ENCODE data around the gene DCAF10.
A peak's percentile ranks its signal among the peaks of the same experiment; 100 is the strongest.
"Not testable (repeated sequence)": the region's sequence is repeated elsewhere in the genome, so short reads cannot be mapped to it uniquely, and the experiment has no call there.

DCAF10 gene

GRCh38 chr9:37792122-37792521, 8.5 kb upstream of the DCAF10 start:
- DNase-seq (ENCODE audit: low read depth in 2 of 2), result no peak

- no peak for DNase-seq (ENCODE audit: low read depth in 2 of 2)
Observed at GRCh38 chr9:37796232-37796631, 4.4 kb upstream of the DCAF10 start.

GRCh38 chr9:37798677-37799076, 1.9 kb upstream of the DCAF10 start:
- DNase-seq (ENCODE audit: low read depth in 2 of 2), result no peak

GRCh38 chr9:37801287-37801850, 772 bp downstream of the DCAF10 start:
- DNase-seq (ENCODE audit: low read depth in 2 of 2), result peak in 1 of 2 donors; percentile 42

GRCh38 chr9:37801959-37802711, 1.5 kb downstream of the DCAF10 start:
- no peak for DNase-seq (ENCODE audit: low read depth in 2 of 2)

- DNase-seq (ENCODE audit: low read depth in 2 of 2), result no peak
Observed at GRCh38 chr9:37806271-37806670, 5.7 kb downstream of the DCAF10 start.

- DNase-seq (ENCODE audit: low read depth in 2 of 2), result not testable (repeated sequence)
Observed at GRCh38 chr9:37809676-37810075, 9.1 kb downstream of the DCAF10 start.

GRCh38 chr9:37811906-37812476, 11.4 kb downstream of the DCAF10 start:
- DNase-seq (ENCODE audit: low read depth in 2 of 2), result no peak

GRCh38 chr9:37812773-37813379, 12.3 kb downstream of the DCAF10 start:
- DNase-seq (ENCODE audit: low read depth in 2 of 2), result no peak

GRCh38 chr9:37818849-37819248, 18.3 kb downstream of the DCAF10 start:
- DNase-seq (ENCODE audit: low read depth in 2 of 2), result no peak

GRCh38 chr9:37820142-37820541, 19.5 kb downstream of the DCAF10 start:
- DNase-seq (ENCODE audit: low read depth in 2 of 2), result no peak

- not testable (repeated sequence) for DNase-seq (ENCODE audit: low read depth in 2 of 2)
Observed at GRCh38 chr9:37825174-37825573, 24.6 kb downstream of the DCAF10 start.

- DNase-seq (ENCODE audit: low read depth in 2 of 2), result no peak
Observed at GRCh38 chr9:37827483-37828165, 27.0 kb downstream of the DCAF10 start.

GRCh38 chr9:37835821-37836220, 35.2 kb downstream of the DCAF10 start:
- DNase-seq (ENCODE audit: low read depth in 2 of 2), result no peak

GRCh38 chr9:37836386-37836785, 35.8 kb downstream of the DCAF10 start:
- no peak for DNase-seq (ENCODE audit: low read depth in 2 of 2)

GRCh38 chr9:37839496-37840461, 39.2 kb downstream of the DCAF10 start:
- no peak for DNase-seq (ENCODE audit: low read depth in 2 of 2)

- no peak for DNase-seq (ENCODE audit: low read depth in 2 of 2)
Observed at GRCh38 chr9:37840560-37841194, 40.1 kb downstream of the DCAF10 start.

GRCh38 chr9:37852222-37852621, 51.6 kb downstream of the DCAF10 start:
- DNase-seq (ENCODE audit: low read depth in 2 of 2), result no peak

- DNase-seq (ENCODE audit: low read depth in 2 of 2), result no peak
Observed at GRCh38 chr9:37856551-37856950, 56.0 kb downstream of the DCAF10 start.

- DNase-seq (ENCODE audit: low read depth in 2 of 2), result no peak
Observed at GRCh38 chr9:37859043-37859442, 58.4 kb downstream of the DCAF10 start.

GRCh38 chr9:37862530-37862929, 61.9 kb downstream of the DCAF10 start:
- no peak for DNase-seq (ENCODE audit: low read depth in 2 of 2)

Data from stimulated activated CD4-positive, alpha-beta T cell treated with anti-CD3 and anti-CD28 coated beads, Interleukin-1b, Interleukin-23, amount 100 ng/mL, for 4 hours (primary cell).